ENCODE measurements around the gene HEMK1.

The HEMK1 gene

DNA sequence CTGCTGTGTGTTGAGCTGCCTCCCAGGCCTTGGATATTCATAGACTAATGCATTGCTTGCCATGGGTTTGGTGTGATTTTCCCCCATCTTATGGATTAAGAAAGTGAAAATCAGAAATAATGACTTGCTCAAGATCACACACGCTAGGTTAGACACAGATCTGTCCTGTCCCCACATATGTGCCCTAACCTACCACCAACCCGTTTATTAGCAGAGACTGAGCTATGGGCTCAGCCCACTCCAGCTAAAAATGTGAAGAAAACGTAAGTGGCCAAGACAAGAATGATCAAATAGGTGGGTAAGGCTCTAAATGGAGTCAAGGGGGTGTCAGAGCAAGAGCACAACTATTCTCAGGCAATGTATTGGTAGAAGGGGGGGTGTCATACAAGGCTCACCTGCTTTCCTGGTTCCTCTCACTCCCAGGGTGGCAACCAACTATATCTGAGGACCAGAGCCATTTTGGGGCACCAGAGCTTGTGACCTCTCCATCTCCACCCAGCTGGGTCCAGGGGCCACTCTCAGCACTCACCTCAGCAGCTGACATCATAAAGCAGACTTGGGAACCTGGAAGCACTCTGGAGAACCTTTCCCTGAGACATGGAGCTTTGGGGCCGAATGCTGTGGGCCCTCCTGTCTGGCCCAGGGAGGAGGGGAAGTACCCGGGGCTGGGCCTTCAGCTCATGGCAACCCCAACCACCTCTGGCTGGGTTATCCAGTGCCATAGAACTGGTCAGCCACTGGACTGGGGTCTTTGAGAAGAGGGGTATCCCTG lies 1.4 kb downstream of the HEMK1 start:
- Histone ChIP-seq H3K36me3 (no peaks in the 10 kb centered on the region), H3K4me1 (peaks cover 3% of the 10 kb centered on the region; the same call in 1 of the 2 replicates), H3K27me3 (no peaks in the 10 kb centered on the region), H3K9me3 (no peaks in the 10 kb centered on the region), H3K4me3 (ENCODE audit: low read depth, low read length) (no peak overlapping the region; the same call in 1 of the 2 replicates)
- TF ChIP-seq CTCF (IDR thresholded peaks at IDR 0.05; ENCODE audit: low read depth, low read length): no peak
- no peak for DNase-seq

DNA sequence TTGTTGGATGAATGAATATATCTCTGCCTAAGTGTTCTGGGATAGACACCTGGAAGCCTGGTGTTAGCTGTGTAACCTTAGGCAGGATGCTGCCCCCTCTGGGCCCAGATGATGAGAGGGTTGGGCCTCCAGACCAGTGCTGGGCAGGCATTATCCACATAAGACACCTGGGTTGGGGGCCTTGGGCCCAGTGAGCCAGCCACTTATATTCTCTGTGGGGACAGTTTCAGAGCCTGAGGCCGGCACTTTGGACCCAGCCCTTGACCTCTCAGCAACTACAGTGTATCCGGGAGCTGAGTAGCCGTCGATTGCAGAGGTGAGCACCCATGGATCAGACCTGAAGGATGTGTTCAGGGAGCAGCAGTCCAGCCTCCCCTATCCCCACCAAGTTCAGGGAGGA lies 2.2 kb downstream of the HEMK1 start:
- Histone ChIP-seq H3K4me3 (ENCODE audit: low read depth, low read length) (no peak overlapping the region), H3K27me3 (no peaks in the 10 kb centered on the region), H3K4me1 (peaks cover 3% of the 10 kb centered on the region; the same call in 1 of the 2 replicates), H3K36me3 (no peaks in the 10 kb centered on the region), H3K9me3 (no peaks in the 10 kb centered on the region)
- no peak for TF ChIP-seq CTCF (IDR thresholded peaks at IDR 0.05; ENCODE audit: low read depth, low read length)
- DNase-seq: no peak

DNA sequence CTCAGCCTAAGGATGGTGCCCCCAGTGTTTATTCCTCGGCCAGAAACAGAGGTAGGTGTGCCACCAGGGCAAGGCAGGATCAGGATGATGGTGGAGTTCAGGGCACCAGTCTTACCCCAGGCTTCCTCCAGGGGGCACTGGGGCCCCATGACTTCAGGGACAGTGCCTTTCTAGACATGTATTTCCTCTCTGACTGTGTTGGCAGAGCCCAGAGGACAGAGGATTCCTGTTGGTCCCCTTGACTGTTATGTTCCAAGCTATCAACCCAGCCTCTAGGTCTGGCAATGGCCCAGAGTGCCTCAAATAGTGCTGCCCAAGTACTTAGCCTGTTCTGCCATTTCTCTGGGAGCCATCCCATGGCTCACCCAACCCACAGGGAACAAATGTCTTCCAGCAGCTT lies 2.8 kb downstream of the HEMK1 start:
- no peak overlapping the region for H3K4me3 ChIP-seq (ENCODE audit: low read depth, low read length)
- no peaks in the 10 kb centered on the region for H3K36me3 ChIP-seq
- DNase-seq: peak; percentile 67
- TF ChIP-seq CTCF (IDR thresholded peaks at IDR 0.05; ENCODE audit: low read depth, low read length): peak; percentile 75
- H3K27me3 ChIP-seq: no peaks in the 10 kb centered on the region
- no peaks in the 10 kb centered on the region for H3K9me3 ChIP-seq
- H3K4me1 ChIP-seq: peaks cover 3% of the 10 kb centered on the region; the same call in 1 of the 2 replicates

DNA sequence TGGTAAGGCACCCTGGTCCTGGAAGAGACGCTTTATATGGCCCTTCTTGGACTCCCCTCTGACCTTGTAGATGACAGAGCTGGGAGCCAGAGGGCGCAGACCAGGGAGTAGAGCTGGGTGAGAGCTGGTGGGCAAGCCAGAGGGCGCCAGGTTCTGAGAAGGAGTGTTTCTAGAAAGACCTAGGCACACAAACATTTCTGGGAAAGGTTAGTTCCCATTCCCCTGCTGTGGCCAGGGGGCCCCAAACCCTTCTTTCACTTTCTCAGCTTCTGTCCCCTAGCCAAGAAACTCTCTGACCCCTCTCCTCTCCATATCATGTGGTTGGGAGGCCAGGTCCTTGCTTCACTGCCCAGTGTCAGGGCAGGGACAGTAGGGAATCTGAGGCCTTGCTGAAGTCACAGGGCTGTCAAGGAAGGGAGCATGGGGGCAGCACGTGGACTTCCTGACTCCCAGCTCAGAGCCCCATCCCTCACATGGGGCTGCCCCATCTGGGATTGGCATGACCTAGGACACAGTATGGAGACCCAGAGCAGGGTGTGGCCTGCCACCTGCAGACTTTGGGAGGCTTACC lies 3.6 kb downstream of the HEMK1 start:
- no peak for DNase-seq
- TF ChIP-seq CTCF (IDR thresholded peaks at IDR 0.05; ENCODE audit: low read depth, low read length): no peak
- Histone ChIP-seq H3K27me3 (no peaks in the 10 kb centered on the region), H3K9me3 (no peaks in the 10 kb centered on the region), H3K36me3 (no peaks in the 10 kb centered on the region), H3K4me1 (peaks cover under 1% of the 10 kb centered on the region; the same call in 1 of the 2 replicates), H3K4me3 (ENCODE audit: low read depth, low read length) (no peak overlapping the region)

GRCh38 chr3:50573566-50574443 lies 4.5 kb downstream of the HEMK1 start:
- H3K36me3 ChIP-seq: no peaks in the 10 kb centered on the region
- no peaks in the 10 kb centered on the region for H3K27me3 ChIP-seq
- no peaks in the 10 kb centered on the region for H3K9me3 ChIP-seq
- DNase-seq: no peak
- no peak for TF ChIP-seq CTCF (IDR thresholded peaks at IDR 0.05; ENCODE audit: low read depth, low read length)
- H3K4me3 ChIP-seq (ENCODE audit: low read depth, low read length): no peak overlapping the region
- no peaks in the 10 kb centered on the region for H3K4me1 ChIP-seq

Measured in BE2C (cell line).